Measurements from ENCODE around the gene CALHM3.

The CALHM3 gene

DNA sequence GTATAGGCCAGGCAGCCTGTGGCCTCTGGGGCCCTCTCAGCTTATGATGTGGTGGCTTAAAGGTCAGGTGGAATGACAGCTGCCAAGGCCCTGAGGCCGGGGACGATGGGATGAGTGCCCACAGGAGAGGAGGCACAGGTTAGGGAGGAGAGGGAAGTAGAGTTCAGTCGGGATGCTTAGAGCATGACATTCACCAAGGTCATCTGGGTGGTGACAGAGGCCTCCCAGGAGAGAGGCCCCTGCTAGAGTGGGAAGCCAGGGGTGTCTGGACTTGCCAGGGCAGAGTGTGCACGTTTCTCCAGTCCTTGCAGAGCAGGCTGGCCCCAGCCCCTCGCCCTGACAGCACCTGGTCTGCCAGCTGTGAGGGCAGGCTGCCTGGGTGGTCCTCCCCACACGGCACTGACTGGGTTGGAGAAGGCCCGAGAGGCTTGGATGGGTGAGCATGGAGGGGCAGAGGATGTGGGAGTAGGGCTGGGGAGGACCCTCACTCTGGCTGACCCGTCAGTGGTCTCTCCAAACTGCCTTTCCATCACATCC, 21.8 kb downstream of the CALHM3 start:
- peaks cover 3 to 5% of the 10 kb centered on the region in 2 experiments for H3K4me1 ChIP-seq (ENCODE audit: control insufficient read depth in 1 of 2, insufficient read depth in 1 of 2, low read depth in 1 of 2, low read length in 1 of 2)
- peaks cover 38% of the 10 kb centered on the region for H3K27me3 ChIP-seq
- TF ChIP-seq, protein P1, sequence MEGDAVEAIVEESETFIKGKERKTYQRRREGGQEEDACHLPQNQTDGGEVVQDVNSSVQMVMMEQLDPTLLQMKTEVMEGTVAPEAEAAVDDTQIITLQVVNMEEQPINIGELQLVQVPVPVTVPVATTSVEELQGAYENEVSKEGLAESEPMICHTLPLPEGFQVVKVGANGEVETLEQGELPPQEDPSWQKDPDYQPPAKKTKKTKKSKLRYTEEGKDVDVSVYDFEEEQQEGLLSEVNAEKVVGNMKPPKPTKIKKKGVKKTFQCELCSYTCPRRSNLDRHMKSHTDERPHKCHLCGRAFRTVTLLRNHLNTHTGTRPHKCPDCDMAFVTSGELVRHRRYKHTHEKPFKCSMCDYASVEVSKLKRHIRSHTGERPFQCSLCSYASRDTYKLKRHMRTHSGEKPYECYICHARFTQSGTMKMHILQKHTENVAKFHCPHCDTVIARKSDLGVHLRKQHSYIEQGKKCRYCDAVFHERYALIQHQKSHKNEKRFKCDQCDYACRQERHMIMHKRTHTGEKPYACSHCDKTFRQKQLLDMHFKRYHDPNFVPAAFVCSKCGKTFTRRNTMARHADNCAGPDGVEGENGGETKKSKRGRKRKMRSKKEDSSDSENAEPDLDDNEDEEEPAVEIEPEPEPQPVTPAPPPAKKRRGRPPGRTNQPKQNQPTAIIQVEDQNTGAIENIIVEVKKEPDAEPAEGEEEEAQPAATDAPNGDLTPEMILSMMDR (IDR thresholded peaks at IDR 0.05), result no peak
- no peak overlapping the region for H3K27ac ChIP-seq
- no peaks in the 10 kb centered on the region for H3K36me3 ChIP-seq
- no peak overlapping the region for H3K4me3 ChIP-seq (ENCODE audit: low read depth in 1 of 2, low read length in 1 of 2)
- no peaks in the 10 kb centered on the region for H3K9me3 ChIP-seq

DNA sequence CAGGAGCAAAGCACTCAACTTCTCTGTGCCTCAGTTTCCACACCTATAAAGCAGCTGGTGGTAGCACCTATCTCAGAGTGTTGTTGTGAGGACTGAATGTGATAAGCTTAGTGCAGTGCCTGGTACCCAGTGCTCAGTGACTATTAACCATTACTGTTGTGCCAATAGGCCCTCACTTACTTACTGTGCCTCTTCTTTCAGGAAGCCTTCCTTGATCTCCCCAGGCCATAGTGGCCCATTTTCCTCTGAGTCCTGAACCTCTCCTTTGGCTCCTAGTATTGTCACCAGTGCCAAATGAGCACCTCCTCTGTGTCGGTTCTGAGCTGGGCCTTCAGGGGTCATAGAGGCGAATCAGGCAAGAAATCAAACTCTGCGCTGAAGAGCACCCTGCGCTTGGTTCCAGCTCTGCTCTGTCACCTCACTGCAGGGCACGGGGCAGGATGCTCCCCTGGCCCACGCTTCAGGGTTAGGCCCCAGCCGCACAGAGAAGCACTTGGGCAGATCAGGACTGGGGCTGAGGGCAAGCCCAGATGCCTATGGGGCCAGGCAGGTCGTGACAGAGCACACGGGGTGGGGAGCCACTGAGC, 22.9 kb downstream of the CALHM3 start:
- Histone ChIP-seq H3K9me3 (no peaks in the 10 kb centered on the region), H3K36me3 (no peaks in the 10 kb centered on the region), H3K27ac (no peak overlapping the region), H3K4me3 (ENCODE audit: low read depth in 1 of 2, low read length in 1 of 2) (no peak overlapping the region), H3K27me3 (peaks cover 49% of the 10 kb centered on the region), H3K4me1 (ENCODE audit: control insufficient read depth in 1 of 2, insufficient read depth in 1 of 2, low read depth in 1 of 2, low read length in 1 of 2) (peaks cover 7 to 10% of the 10 kb centered on the region in 2 experiments)
- TF ChIP-seq, protein P1 (IDR thresholded peaks at IDR 0.05), result no peak

DNA sequence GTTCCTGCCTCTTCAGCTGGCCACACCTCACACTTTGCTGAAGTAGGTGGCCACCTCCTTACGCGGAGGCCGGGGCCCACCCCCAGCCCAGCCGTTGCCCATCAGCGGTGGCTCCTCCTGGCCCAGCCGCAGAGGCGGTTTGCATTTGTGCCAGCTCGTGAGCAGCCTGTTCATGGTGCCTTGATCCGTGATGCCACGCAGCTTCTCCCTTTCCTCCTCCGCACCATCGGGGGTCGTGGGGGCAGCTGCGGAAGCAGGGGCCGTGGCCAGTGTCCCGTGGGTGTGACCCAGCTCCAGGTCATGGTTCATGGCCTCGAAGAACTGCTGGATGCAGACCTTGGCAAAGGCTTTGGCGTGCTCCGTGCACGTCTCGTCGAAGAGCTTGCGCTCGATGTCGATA, 23.8 kb downstream of the CALHM3 start:
- H3K36me3 ChIP-seq, result no peaks in the 10 kb centered on the region
- no peak overlapping the region for H3K27ac ChIP-seq
- H3K9me3 ChIP-seq, result no peaks in the 10 kb centered on the region
- H3K27me3 ChIP-seq, result peaks cover 58% of the 10 kb centered on the region
- TF ChIP-seq, protein P1 (IDR thresholded peaks at IDR 0.05), result no peak
- H3K4me3 ChIP-seq (ENCODE audit: low read depth in 1 of 2, low read length in 1 of 2), result no peak overlapping the region
- peaks cover 7 to 13% of the 10 kb centered on the region in 2 experiments for H3K4me1 ChIP-seq (ENCODE audit: control insufficient read depth in 1 of 2, insufficient read depth in 1 of 2, low read depth in 1 of 2, low read length in 1 of 2)

DNA sequence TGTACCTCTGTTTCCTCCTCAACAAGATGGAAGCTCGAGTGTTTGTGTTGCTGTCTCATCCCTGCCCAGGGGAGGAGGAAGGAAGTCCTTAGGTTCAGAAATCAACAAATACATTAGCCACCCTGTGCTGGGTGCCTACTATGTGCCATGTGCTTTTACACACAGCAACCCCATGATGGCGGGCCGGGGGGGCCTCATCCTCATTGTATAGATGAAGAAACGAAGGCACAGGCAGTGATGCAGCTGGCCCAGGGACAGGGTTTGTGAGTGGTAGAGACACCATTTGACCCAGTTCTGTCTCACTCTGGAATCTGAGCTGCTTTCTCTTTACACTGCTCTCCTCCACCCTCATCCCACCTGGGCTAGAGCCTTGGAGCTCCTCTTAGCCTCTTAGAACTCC, 25.0 kb downstream of the CALHM3 start:
- TF ChIP-seq, protein P1 (IDR thresholded peaks at IDR 0.05), result no peak
- Histone ChIP-seq H3K4me3 (ENCODE audit: low read depth in 1 of 2, low read length in 1 of 2) (no peak overlapping the region), H3K27ac (no peak overlapping the region), H3K9me3 (no peaks in the 10 kb centered on the region), H3K27me3 (peaks cover 65% of the 10 kb centered on the region), H3K36me3 (no peaks in the 10 kb centered on the region), H3K4me1 (ENCODE audit: control insufficient read depth in 1 of 2, insufficient read depth in 1 of 2, low read depth in 1 of 2, low read length in 1 of 2) (peaks cover 7 to 13% of the 10 kb centered on the region in 2 experiments)

DNA sequence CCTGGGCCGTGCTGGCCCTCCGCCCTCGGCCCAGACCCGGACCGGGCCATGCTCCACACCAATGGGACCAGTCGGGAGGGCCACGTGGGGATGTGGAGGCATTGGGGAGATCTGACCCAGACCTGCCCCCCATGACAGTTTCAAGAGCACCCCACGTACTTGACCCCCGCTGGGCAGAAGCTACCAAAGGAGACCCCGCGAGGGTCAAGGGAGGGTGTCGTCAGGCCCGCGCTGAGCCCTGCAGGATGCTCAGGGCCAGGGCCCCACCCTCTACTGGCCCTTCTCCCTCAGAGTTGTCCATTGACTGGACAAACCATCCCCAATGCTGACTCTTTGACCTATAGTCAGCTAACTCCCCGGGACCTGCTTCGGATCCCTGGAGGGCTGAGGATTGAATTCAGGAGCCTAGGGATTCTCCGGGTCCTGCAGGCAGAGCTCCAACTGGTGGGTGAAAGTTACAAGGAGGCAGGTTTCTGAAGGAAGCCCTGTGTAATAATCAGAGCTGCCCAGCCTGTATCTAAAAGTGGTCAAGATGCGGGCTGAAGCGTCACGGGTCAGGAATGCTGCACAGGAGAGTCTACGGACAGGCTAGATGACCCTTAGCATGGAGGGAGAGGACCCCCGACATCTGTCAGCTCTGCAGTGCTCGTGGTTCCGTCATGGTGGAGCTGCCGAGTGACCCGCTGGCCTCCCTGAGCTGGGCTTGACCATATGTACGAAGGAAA, 26.4 kb downstream of the CALHM3 start:
- Histone ChIP-seq H3K27ac (no peak overlapping the region), H3K36me3 (no peaks in the 10 kb centered on the region), H3K9me3 (no peaks in the 10 kb centered on the region), H3K4me3 (ENCODE audit: low read depth in 1 of 2, low read length in 1 of 2) (peak overlapping the region in 1 of 2 experiments; percentile 35), H3K4me1 (ENCODE audit: control insufficient read depth in 1 of 2, insufficient read depth in 1 of 2, low read depth in 1 of 2, low read length in 1 of 2) (peaks cover 7 to 13% of the 10 kb centered on the region in 2 experiments), H3K27me3 (peaks cover 59% of the 10 kb centered on the region)
- TF ChIP-seq, protein P1 (IDR thresholded peaks at IDR 0.05), result no peak

Measured in neutrophil (primary cell).